Testis (tissue), 2 donors: ENCODE data around the gene BRSK2.

Source experiments
- POLR2A ChIP-seq: fragments of 450-650 bp; IDR thresholded peaks from one replicate; pipeline ENCODE4 v1.6.1; 2017; ENCODE audit warnings: antibody characterized with exemption, mild to moderate bottlenecking, moderate library complexity
- TF ChIP-seq, protein P1 (sequence below), 3 experiments: fragments of 450-650 bp in 2 of 3; fragments of 200-600 bp in 1 of 3; sonication (generic) in 1 of 3; IDR thresholded peaks; one replicate each; pipeline ENCODE4 v1.5.1; 2016 to 2019; ENCODE audit warnings: antibody characterized with exemption in 3 of 3, mild to moderate bottlenecking in 2 of 3, moderate library complexity in 1 of 3

DNA sequence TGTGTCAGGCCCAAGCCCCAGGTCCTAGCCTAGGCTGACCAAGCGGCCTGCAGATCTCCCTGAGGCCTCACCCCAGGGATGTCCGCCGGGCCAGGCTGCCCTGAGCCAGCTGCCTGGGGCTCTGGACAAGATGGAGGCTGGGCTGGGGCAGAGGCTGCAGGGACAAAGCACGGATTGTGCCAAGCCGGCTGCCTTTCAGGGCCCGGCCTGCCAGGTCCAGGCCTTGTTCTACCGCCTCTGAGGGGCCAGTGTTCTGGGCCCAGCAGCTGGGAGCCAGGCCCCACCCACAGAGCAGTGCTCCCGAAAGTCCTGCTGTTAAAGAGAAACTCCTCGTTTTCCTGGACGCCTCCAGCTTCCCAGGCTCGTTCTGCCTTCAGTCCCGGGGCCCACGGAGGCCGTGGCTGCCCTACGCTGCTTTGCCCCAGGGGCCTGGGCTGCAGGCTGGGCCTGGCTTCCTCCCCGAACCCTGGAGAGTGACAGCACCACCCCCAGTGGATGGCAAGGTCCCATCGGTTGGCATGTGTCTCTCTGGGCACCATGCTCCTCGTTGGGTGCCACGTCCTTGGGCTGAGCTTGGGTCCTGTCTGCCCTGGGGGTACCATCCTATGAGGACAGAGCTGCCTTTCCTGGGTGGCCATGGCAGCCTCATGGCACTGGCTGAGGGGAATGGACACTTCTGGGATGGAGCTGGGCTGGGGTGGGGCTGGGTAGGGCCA lies 7.6 kb downstream of the BRSK2 start:
- TF ChIP-seq, protein P1, sequence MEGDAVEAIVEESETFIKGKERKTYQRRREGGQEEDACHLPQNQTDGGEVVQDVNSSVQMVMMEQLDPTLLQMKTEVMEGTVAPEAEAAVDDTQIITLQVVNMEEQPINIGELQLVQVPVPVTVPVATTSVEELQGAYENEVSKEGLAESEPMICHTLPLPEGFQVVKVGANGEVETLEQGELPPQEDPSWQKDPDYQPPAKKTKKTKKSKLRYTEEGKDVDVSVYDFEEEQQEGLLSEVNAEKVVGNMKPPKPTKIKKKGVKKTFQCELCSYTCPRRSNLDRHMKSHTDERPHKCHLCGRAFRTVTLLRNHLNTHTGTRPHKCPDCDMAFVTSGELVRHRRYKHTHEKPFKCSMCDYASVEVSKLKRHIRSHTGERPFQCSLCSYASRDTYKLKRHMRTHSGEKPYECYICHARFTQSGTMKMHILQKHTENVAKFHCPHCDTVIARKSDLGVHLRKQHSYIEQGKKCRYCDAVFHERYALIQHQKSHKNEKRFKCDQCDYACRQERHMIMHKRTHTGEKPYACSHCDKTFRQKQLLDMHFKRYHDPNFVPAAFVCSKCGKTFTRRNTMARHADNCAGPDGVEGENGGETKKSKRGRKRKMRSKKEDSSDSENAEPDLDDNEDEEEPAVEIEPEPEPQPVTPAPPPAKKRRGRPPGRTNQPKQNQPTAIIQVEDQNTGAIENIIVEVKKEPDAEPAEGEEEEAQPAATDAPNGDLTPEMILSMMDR (IDR thresholded peaks at IDR 0.05): no peak
- no peak for TF ChIP-seq POLR2A
